ENCODE measurements around the gene PSME1.

Gene PSME1

DNA sequence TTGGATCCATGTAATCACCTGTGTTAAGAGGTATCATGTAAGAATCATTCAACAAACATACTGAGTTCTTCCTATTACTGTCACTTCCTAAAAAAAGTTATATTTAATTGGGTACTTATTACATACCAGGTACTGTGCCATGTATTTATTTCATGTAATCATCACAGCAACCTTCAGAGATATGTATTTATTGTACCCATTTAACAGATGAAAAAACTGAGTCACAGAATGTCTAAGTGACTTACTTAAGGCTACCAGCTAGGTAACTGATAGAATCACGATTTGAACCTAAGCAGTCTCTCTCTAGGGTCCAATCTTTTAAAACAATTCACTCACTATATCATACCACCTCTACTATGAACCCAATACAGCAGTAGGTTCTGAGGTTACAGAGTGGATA, 8.5 kb downstream of the PSME1 start:
- Mint-ChIP-seq H3K27me3 (ENCODE audit: low read depth) (no peaks in the 10 kb centered on the region), H3K4me1 (ENCODE audit: low read depth) (peaks cover 50% of the 10 kb centered on the region), H3K36me3 (ENCODE audit: low read depth) (peaks cover 57% of the 10 kb centered on the region), H3K4me3 (peak overlapping the region; percentile 49), H3K9me3 (no peaks in the 10 kb centered on the region), H3K27ac (peak overlapping the region; percentile 66)

DNA sequence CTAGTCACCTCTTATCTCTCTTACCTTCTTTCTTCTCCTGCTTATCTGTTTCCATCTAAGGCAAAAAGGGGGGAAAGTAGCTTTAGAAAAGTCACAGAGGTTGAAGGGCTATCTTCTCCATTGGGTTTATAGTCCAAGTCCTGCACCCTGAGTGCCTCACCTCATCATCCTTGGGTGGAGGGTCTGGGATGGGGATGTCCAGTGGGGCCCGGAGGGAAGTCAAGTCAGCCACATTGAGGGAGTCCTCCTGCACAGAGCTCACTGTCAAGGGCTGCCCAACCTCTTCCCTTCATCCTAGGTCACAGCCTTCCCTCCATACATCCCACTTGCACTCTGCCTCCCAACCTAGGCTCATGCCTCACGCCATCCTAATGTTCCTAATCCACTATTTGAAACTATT, 9.2 kb downstream of the PSME1 start:
- Mint-ChIP-seq H3K4me1 (ENCODE audit: low read depth) (peaks cover 49% of the 10 kb centered on the region), H3K27ac (peak overlapping the region; percentile 99), H3K36me3 (ENCODE audit: low read depth) (peaks cover 56% of the 10 kb centered on the region), H3K9me3 (no peaks in the 10 kb centered on the region), H3K27me3 (ENCODE audit: low read depth) (no peaks in the 10 kb centered on the region), H3K4me3 (peak overlapping the region; percentile 99)

- H3K4me3 Mint-ChIP-seq = peak overlapping the region; percentile 99
- H3K36me3 Mint-ChIP-seq (ENCODE audit: low read depth) = peaks cover 60% of the 10 kb centered on the region
- H3K4me1 Mint-ChIP-seq (ENCODE audit: low read depth) = peaks cover 52% of the 10 kb centered on the region
- no peaks in the 10 kb centered on the region for H3K27me3 Mint-ChIP-seq (ENCODE audit: low read depth)
- H3K9me3 Mint-ChIP-seq = no peaks in the 10 kb centered on the region
- H3K27ac Mint-ChIP-seq = peak overlapping the region; percentile 99
Observed at GRCh38 chr14:24145690-24146452, 9.9 kb downstream of the PSME1 start.

DNA sequence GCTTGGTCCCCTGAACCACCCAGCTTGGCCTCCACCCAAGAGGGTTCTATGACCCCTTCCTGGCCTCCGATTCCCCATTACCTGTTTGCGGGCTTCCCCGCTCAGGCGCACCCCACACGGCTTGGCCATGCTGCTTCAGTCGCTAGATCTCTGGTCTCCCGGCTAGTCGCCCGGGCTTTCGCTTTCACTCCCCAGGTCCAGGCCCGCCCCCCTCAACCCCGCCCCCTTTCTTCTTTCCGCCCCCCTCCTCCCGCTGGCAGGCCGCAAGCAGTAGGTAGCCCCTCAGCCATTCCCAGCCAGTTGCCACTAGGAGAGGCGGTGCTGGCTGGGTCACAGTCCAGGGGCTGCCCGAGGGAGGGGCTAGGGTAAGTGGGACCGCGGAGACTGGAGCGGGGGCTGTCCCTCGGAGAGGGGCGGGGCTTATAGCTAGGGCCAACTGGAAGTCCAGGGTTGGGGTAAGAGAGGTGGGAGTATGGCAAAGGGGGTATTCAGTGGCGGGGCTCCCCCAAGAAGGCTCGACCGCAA, 10.5 kb downstream of the PSME1 start, which contains the start of gene PSME2:
Gene PSME2, minus strand, starts transcription at position 158 of the 525 bp plus-strand sequence. Its CDS starts 29 bp downstream, at position 129.
- Mint-ChIP-seq H3K4me1 (ENCODE audit: low read depth) (peaks cover 51% of the 10 kb centered on the region), H3K27me3 (ENCODE audit: low read depth) (no peaks in the 10 kb centered on the region), H3K27ac (peak within 1 kb of the TSS; percentile 99), H3K4me3 (peak within 1 kb of the TSS; percentile 99), H3K9me3 (no peaks in the 10 kb centered on the region), H3K36me3 (ENCODE audit: low read depth) (peaks cover 62% of the 10 kb centered on the region)

DNA sequence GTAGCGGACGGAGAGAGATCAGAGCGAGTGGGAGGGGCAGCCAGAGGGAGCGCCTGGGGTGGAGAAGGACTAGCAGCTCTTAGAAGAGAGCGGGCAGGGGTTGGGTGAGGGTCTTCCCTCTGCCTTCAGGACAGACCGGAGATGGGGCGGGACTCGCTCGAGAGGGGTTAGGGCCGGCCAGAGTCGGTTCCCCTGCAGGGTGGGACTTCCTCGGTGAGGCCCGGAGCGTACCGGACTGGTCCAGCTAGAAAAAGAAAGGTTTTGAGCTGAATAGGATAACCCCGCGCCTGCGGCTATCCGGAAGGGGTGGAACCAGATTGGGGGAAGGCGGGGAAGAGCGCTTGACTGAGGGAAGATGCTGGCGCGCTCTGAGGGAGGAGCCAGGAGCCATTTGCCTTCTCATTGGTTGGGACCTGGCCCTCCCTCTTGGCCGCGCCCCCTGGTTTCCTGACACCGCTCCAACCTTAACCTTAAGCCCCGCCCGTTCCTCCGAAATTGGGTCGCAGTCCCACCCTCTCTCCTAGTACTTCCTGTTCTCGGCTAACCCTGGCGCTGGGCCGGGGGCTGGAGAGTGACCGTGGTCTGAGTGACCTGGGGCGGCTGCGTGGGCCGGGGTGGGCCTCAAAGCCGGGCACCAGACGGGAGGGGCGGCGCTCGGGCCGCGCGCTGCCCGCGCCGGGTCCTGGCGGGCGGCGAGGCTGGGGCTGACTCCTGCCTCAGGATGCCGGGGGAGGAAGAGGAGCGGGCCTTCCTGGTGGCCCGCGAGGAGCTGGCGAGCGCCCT, 11.2 kb downstream of the PSME1 start, which contains the start of gene RNF31:
Gene RNF31, plus strand, starts transcription at position 521 of the 783 bp plus-strand sequence. Its CDS starts 201 bp downstream, at position 722.
- Mint-ChIP-seq H3K4me1 (ENCODE audit: low read depth) (peaks cover 47% of the 10 kb centered on the region), H3K36me3 (ENCODE audit: low read depth) (peaks cover 67% of the 10 kb centered on the region), H3K9me3 (no peaks in the 10 kb centered on the region), H3K27ac (peak within 1 kb of the TSS; percentile 99), H3K27me3 (ENCODE audit: low read depth) (no peaks in the 10 kb centered on the region), H3K4me3 (peak within 1 kb of the TSS; percentile 99)

DNA sequence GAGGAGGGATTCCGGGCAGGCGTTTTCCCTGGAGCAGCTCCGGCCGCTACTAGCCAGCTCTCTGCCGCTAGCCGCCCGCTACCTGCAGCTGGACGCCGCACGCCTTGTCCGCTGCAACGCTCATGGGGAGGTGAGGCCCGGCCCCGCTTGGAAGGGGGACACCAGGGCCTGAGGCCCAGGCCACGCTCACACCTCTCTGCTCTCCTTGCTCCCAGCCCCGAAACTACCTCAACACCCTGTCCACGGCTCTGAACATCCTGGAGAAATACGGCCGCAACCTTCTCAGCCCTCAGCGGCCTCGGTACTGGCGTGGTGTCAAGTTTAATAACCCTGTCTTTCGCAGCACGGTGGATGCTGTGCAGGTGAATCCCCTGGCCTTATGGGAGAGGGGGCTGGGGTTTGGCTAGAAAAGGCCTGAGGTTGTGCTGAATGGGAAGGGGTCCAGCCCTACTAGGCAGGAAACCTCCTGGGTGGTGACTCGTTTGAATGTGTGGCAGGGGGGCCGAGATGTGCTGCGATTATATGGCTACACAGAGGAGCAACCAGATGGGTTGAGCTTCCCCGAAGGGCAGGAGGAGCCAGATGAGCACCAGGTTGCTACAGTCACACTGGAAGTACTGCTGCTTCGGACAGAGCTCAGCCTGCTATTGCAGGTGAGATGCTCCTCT, 11.9 kb downstream of the PSME1 start:
- Mint-ChIP-seq H3K4me3 (peak overlapping the region; percentile 99), H3K36me3 (ENCODE audit: low read depth) (peaks cover 64% of the 10 kb centered on the region), H3K9me3 (no peaks in the 10 kb centered on the region), H3K4me1 (ENCODE audit: low read depth) (peaks cover 43% of the 10 kb centered on the region), H3K27me3 (ENCODE audit: low read depth) (no peaks in the 10 kb centered on the region), H3K27ac (peak overlapping the region; percentile 76)

- no peaks in the 10 kb centered on the region for H3K9me3 Mint-ChIP-seq
- H3K4me3 Mint-ChIP-seq = peak overlapping the region; percentile 99
- peaks cover 52% of the 10 kb centered on the region for H3K36me3 Mint-ChIP-seq (ENCODE audit: low read depth)
- H3K27ac Mint-ChIP-seq = no peak overlapping the region
- peaks cover 33% of the 10 kb centered on the region for H3K4me1 Mint-ChIP-seq (ENCODE audit: low read depth)
- no peaks in the 10 kb centered on the region for H3K27me3 Mint-ChIP-seq (ENCODE audit: low read depth)
Observed at GRCh38 chr14:24149302-24149969, 13.4 kb downstream of the PSME1 start.

- Mint-ChIP-seq H3K4me3 (no peak overlapping the region), H3K27me3 (ENCODE audit: low read depth) (no peaks in the 10 kb centered on the region), H3K9me3 (no peaks in the 10 kb centered on the region), H3K4me1 (ENCODE audit: low read depth) (peaks cover 32% of the 10 kb centered on the region), H3K27ac (no peak overlapping the region), H3K36me3 (ENCODE audit: low read depth) (peaks cover 55% of the 10 kb centered on the region)
Observed at GRCh38 chr14:24150061-24150460, 14.1 kb downstream of the PSME1 start.

DNA sequence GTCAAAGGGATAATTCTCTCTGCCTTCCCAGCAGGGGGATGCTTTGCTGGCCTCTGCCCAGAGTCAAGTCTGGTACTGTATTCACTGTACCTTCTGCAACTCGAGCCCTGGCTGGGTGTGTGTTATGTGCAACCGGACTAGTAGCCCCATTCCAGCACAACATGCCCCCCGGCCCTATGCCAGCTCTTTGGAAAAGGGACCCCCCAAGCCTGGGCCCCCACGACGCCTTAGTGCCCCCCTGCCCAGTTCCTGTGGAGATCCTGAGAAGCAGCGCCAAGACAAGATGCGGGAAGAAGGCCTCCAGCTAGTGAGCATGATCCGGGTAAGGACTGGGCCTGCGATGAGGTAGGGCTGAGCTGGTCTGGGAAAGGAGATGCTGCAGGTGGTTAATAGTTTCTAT, 14.6 kb downstream of the PSME1 start:
- peaks cover 56% of the 10 kb centered on the region for H3K36me3 Mint-ChIP-seq (ENCODE audit: low read depth)
- no peak overlapping the region for H3K4me3 Mint-ChIP-seq
- no peak overlapping the region for H3K27ac Mint-ChIP-seq
- H3K27me3 Mint-ChIP-seq (ENCODE audit: low read depth) = no peaks in the 10 kb centered on the region
- no peaks in the 10 kb centered on the region for H3K9me3 Mint-ChIP-seq
- peaks cover 27% of the 10 kb centered on the region for H3K4me1 Mint-ChIP-seq (ENCODE audit: low read depth)

DNA sequence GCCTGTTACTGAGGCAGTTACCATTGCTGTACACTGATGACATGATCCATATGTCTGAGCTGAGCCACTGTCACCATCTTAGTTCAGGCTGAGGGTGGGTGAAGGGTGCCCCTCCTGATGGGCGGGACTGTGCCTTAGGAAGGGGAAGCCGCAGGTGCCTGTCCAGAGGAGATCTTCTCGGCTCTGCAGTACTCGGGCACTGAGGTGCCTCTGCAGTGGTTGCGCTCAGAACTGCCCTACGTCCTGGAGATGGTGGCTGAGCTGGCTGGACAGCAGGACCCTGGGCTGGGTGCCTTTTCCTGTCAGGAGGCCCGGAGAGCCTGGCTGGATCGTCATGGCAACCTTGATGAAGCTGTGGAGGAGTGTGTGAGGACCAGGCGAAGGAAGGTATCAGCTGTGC, 15.0 kb downstream of the PSME1 start:
- no peaks in the 10 kb centered on the region for H3K27me3 Mint-ChIP-seq (ENCODE audit: low read depth)
- H3K36me3 Mint-ChIP-seq (ENCODE audit: low read depth) = peaks cover 56% of the 10 kb centered on the region
- no peak overlapping the region for H3K27ac Mint-ChIP-seq
- no peak overlapping the region for H3K4me3 Mint-ChIP-seq
- no peaks in the 10 kb centered on the region for H3K9me3 Mint-ChIP-seq
- H3K4me1 Mint-ChIP-seq (ENCODE audit: low read depth) = peaks cover 24% of the 10 kb centered on the region

GRCh38 chr14:24151404-24152080, 15.5 kb downstream of the PSME1 start:
- H3K27ac Mint-ChIP-seq = no peak overlapping the region
- H3K4me3 Mint-ChIP-seq = no peak overlapping the region
- H3K27me3 Mint-ChIP-seq (ENCODE audit: low read depth) = no peaks in the 10 kb centered on the region
- H3K9me3 Mint-ChIP-seq = no peaks in the 10 kb centered on the region
- peaks cover 24% of the 10 kb centered on the region for H3K4me1 Mint-ChIP-seq (ENCODE audit: low read depth)
- H3K36me3 Mint-ChIP-seq (ENCODE audit: low read depth) = peaks cover 54% of the 10 kb centered on the region

DNA sequence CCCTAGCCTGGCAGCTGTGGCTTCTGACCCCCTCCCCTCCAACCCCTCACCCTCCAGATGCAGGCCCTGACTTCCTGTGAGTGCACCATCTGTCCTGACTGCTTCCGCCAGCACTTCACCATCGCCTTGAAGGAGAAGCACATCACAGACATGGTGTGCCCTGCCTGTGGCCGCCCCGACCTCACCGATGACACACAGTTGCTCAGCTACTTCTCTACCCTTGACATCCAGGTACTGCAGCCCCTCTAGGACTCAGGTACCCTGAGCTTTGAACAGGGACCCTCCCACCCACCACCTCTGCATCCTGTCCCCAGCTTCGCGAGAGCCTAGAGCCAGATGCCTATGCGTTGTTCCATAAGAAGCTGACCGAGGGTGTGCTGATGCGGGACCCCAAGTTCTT, 19.1 kb downstream of the PSME1 start:
- H3K36me3 Mint-ChIP-seq (ENCODE audit: low read depth) = peaks cover 59% of the 10 kb centered on the region
- no peaks in the 10 kb centered on the region for H3K9me3 Mint-ChIP-seq
- H3K27ac Mint-ChIP-seq = no peak overlapping the region

GRCh38 chr14:24156840-24157239, 20.8 kb downstream of the PSME1 start:
- H3K9me3 Mint-ChIP-seq = no peaks in the 10 kb centered on the region
- peak overlapping the region; percentile 34 for H3K27ac Mint-ChIP-seq
- H3K4me3 Mint-ChIP-seq = no peak overlapping the region
- H3K27me3 Mint-ChIP-seq (ENCODE audit: low read depth) = no peaks in the 10 kb centered on the region
- peaks cover 20% of the 10 kb centered on the region for H3K4me1 Mint-ChIP-seq (ENCODE audit: low read depth)
- H3K36me3 Mint-ChIP-seq (ENCODE audit: low read depth) = peaks cover 62% of the 10 kb centered on the region

More for the DNA sequence above, 19.1 kb downstream of the PSME1 start:
- Mint-ChIP-seq H3K27me3 (ENCODE audit: low read depth) (no peaks in the 10 kb centered on the region), H3K4me1 (ENCODE audit: low read depth) (peaks cover 18% of the 10 kb centered on the region), H3K4me3 (no peak overlapping the region)
